ENCODE data around the gene ICA1L.

The ICA1L gene

GRCh38 chr2:202760848-202761247, 110.7 kb downstream of the ICA1L start:
- no peaks in the 10 kb centered on the region for H3K9me3 ChIP-seq (ENCODE audit: insufficient read depth, low read length)
- H3F3A ChIP-seq (ENCODE audit: insufficient read depth), result no peaks in the 10 kb centered on the region
- no peaks in the 10 kb centered on the region for H3K27me3 ChIP-seq (ENCODE audit: low read length)
- no peaks in the 10 kb centered on the region for H3K79me2 ChIP-seq (ENCODE audit: insufficient read depth, low read length)
- no peak overlapping the region for H3K9ac ChIP-seq (ENCODE audit: low read length)
- no peaks in the 10 kb centered on the region for H4K20me1 ChIP-seq (ENCODE audit: low read depth, low read length)
- no peak overlapping the region for H3K4me3 ChIP-seq (ENCODE audit: insufficient read depth, low read length, poor library complexity, severe bottlenecking)
- no peak overlapping the region for H2AFZ ChIP-seq (ENCODE audit: low read depth, low read length, severe bottlenecking)
- no peak overlapping the region for H3K4me2 ChIP-seq (ENCODE audit: low read depth, low read length, poor library complexity, severe bottlenecking)
- H3K36me3 ChIP-seq (ENCODE audit: low read length), result no peaks in the 10 kb centered on the region
- H3K9me2 ChIP-seq (replicated peaks; ENCODE audit: insufficient read depth, low read length), result no peaks in the 10 kb centered on the region
- no peak overlapping the region for H3K27ac ChIP-seq (ENCODE audit: low read depth, low read length)
- TF ChIP-seq EZH2phosphoT487 (conservative IDR thresholded peaks at IDR 0.05; ENCODE audit: low read length), result no peak
- no peak for TF ChIP-seq CTCF (IDR thresholded peaks at IDR 0.05; ENCODE audit: insufficient read depth, low read length, poor library complexity, severe bottlenecking)

DNA sequence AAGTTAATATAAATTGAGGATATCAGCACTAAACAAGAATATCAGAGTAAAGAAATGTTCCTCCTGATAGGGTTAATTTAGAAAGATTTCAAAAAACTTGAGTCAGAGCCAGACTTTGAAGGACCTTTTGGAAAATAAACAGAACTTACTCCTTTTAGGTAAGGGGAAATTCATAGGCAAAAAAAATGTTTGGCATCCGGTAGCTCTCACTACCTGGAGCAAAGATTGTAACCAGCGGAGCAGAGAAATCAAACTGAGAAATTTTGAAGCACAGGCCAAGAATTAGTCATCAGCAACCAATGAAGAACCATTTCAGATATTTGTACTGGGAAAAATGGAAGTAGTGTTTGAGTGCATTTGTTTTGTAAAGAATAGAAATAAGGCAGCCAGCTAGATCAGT, 113.0 kb downstream of the ICA1L start:
- Histone ChIP-seq H3K4me2 (ENCODE audit: low read depth, low read length, poor library complexity, severe bottlenecking) (no peak overlapping the region), H3K9me2 (replicated peaks; ENCODE audit: insufficient read depth, low read length) (no peaks in the 10 kb centered on the region), H3K27ac (ENCODE audit: low read depth, low read length) (no peak overlapping the region), H4K20me1 (ENCODE audit: low read depth, low read length) (no peaks in the 10 kb centered on the region), H3K27me3 (ENCODE audit: low read length) (no peaks in the 10 kb centered on the region), H2AFZ (ENCODE audit: low read depth, low read length, severe bottlenecking) (no peak overlapping the region), H3K9me3 (ENCODE audit: insufficient read depth, low read length) (no peaks in the 10 kb centered on the region), H3K4me3 (ENCODE audit: insufficient read depth, low read length, poor library complexity, severe bottlenecking) (no peak overlapping the region), H3K9ac (ENCODE audit: low read length) (no peak overlapping the region), H3K79me2 (ENCODE audit: insufficient read depth, low read length) (no peaks in the 10 kb centered on the region), H3F3A (ENCODE audit: insufficient read depth) (no peaks in the 10 kb centered on the region), H3K36me3 (ENCODE audit: low read length) (no peaks in the 10 kb centered on the region)
- no peak for TF ChIP-seq CTCF (IDR thresholded peaks at IDR 0.05; ENCODE audit: insufficient read depth, low read length, poor library complexity, severe bottlenecking)
- TF ChIP-seq EZH2phosphoT487 (conservative IDR thresholded peaks at IDR 0.05; ENCODE audit: low read length), result no peak

DNA sequence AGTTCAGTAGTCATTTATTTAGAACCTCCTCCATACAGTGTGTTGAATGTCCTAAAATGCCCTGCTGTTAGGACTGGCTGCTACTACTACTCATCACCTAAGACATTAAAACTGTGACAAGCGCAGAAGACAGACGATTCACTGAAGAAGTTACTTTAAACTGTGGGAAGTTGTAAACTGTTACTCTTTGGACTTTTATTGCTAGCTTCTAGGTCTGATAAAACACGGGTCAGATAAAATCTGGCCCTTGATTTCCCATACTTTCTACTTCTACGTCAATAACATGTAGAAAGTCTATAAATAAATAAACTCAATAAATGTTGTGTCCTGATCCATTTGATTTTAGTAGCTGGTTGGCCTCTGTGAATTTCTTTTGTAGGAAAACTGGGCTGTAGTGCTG, 113.4 kb downstream of the ICA1L start:
- Histone ChIP-seq H2AFZ (ENCODE audit: low read depth, low read length, severe bottlenecking) (no peak overlapping the region), H3K27ac (ENCODE audit: low read depth, low read length) (no peak overlapping the region), H4K20me1 (ENCODE audit: low read depth, low read length) (no peaks in the 10 kb centered on the region), H3F3A (ENCODE audit: insufficient read depth) (no peaks in the 10 kb centered on the region), H3K36me3 (ENCODE audit: low read length) (no peaks in the 10 kb centered on the region), H3K4me3 (ENCODE audit: insufficient read depth, low read length, poor library complexity, severe bottlenecking) (no peak overlapping the region), H3K9me3 (ENCODE audit: insufficient read depth, low read length) (no peaks in the 10 kb centered on the region), H3K9me2 (replicated peaks; ENCODE audit: insufficient read depth, low read length) (no peaks in the 10 kb centered on the region), H3K9ac (ENCODE audit: low read length) (no peak overlapping the region), H3K79me2 (ENCODE audit: insufficient read depth, low read length) (no peaks in the 10 kb centered on the region), H3K4me2 (ENCODE audit: low read depth, low read length, poor library complexity, severe bottlenecking) (no peak overlapping the region), H3K27me3 (ENCODE audit: low read length) (no peaks in the 10 kb centered on the region)
- no peak for TF ChIP-seq CTCF (IDR thresholded peaks at IDR 0.05; ENCODE audit: insufficient read depth, low read length, poor library complexity, severe bottlenecking)
- no peak for TF ChIP-seq EZH2phosphoT487 (conservative IDR thresholded peaks at IDR 0.05; ENCODE audit: low read length)

DNA sequence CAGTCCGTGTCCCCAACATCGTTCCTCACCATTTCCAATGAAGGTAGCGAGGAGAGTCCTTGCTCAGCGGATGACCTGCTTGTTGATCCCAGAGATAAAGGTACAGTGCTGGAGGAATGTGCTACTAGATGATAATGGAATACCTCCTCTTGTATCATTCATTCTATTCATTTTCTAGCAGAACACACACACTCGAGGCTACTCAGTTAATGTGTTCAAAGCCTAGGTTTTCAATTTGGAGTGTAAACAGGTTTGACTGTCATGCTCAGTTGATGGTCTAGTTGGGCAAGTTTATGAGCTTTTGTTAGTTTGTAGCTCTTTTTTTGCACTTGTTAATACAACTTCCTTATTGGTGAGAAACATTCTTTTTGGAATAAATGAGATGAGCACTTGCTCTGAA, 114.2 kb downstream of the ICA1L start:
- H3K4me2 ChIP-seq (ENCODE audit: low read depth, low read length, poor library complexity, severe bottlenecking), result no peak overlapping the region

More for the DNA sequence above, 114.2 kb downstream of the ICA1L start:
- Histone ChIP-seq H3F3A (ENCODE audit: insufficient read depth) (no peaks in the 10 kb centered on the region), H3K9me2 (replicated peaks; ENCODE audit: insufficient read depth, low read length) (no peaks in the 10 kb centered on the region), H3K27me3 (ENCODE audit: low read length) (no peaks in the 10 kb centered on the region), H3K9ac (ENCODE audit: low read length) (no peak overlapping the region), H3K36me3 (ENCODE audit: low read length) (no peaks in the 10 kb centered on the region), H2AFZ (ENCODE audit: low read depth, low read length, severe bottlenecking) (no peak overlapping the region), H3K4me3 (ENCODE audit: insufficient read depth, low read length, poor library complexity, severe bottlenecking) (no peak overlapping the region), H4K20me1 (ENCODE audit: low read depth, low read length) (no peaks in the 10 kb centered on the region), H3K27ac (ENCODE audit: low read depth, low read length) (no peak overlapping the region), H3K79me2 (ENCODE audit: insufficient read depth, low read length) (no peaks in the 10 kb centered on the region), H3K9me3 (ENCODE audit: insufficient read depth, low read length) (no peaks in the 10 kb centered on the region)
- TF ChIP-seq EZH2phosphoT487 (conservative IDR thresholded peaks at IDR 0.05; ENCODE audit: low read length) (no peak), CTCF (IDR thresholded peaks at IDR 0.05; ENCODE audit: insufficient read depth, low read length, poor library complexity, severe bottlenecking) (no peak)

Data from SU-DHL-6 (cell line).